ENCODE measurements around the gene LRRC30.
"Not testable (repeated sequence)": the region's sequence is repeated elsewhere in the genome, so short reads cannot be mapped to it uniquely, and the experiment has no call there.

DNA sequence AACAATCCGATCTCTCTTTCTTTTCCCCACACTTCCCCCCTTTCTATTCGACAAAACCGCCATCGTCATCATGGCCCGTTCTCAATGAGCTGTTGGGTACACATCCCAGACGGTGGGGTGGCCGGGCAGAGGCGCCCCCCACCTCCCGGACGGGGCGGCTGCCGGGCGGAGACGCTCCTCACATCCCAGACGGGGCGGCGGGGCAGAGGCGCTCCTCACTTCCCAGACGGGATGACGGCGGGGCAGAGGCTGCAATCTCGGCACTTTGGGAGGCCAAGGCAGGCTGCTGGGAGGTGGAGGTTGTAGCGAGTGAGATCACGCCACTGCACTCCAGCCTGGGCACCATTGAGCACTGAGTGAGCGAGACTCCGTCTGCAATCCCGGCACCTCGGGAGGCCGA, 27.3 kb upstream of the LRRC30 start:
- TF ChIP-seq, protein P1, sequence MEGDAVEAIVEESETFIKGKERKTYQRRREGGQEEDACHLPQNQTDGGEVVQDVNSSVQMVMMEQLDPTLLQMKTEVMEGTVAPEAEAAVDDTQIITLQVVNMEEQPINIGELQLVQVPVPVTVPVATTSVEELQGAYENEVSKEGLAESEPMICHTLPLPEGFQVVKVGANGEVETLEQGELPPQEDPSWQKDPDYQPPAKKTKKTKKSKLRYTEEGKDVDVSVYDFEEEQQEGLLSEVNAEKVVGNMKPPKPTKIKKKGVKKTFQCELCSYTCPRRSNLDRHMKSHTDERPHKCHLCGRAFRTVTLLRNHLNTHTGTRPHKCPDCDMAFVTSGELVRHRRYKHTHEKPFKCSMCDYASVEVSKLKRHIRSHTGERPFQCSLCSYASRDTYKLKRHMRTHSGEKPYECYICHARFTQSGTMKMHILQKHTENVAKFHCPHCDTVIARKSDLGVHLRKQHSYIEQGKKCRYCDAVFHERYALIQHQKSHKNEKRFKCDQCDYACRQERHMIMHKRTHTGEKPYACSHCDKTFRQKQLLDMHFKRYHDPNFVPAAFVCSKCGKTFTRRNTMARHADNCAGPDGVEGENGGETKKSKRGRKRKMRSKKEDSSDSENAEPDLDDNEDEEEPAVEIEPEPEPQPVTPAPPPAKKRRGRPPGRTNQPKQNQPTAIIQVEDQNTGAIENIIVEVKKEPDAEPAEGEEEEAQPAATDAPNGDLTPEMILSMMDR (IDR thresholded peaks at IDR 0.05), result not testable (repeated sequence)
- TF ChIP-seq POLR2A, EP300 (IDR thresholded peaks at IDR 0.05): not testable (repeated sequence)
